GM12878 (cell line): ENCODE measurements around the gene PRKCQ. TPM values are rescaled to one million over a fixed set of nuclear protein-coding genes. Genes with fewer than 3 reads are reported as not detected.

ENCODE experiments used
- ATAC-seq: fragments of 200-7000 bp; cut with Tn5 transposase; 3 replicates; pipeline ENCODE4 v1.9.1; 2020; ENCODE audit warnings: mild to moderate bottlenecking, moderate library complexity
- BruUV-seq: library from RNA; stranded (reverse); fragments of 400-500 nt; replicated peaks from 2 replicates; lab custom pipeline; 2021; lab: Mats Ljungman, UMichigan
- CTCF ChIA-PET: fragments of 300-600 bp; sonication (Branson Sonifier 250); formaldehyde crosslinking; extraction: SDS; loops from one replicate; lab custom pipeline; 2021; ENCODE audit warnings: inconsistent platforms; lab: Yijun Ruan, JAX
- POLR2A ChIA-PET: fragments of 350-600 bp; formaldehyde crosslinking; extraction: SDS; loops from one replicate; lab custom pipeline; 2021; ENCODE audit warnings: inconsistent platforms; lab: Charles Lee
- RAD21 ChIA-PET: fragments of 300-600 bp; sonication (Branson Sonifier 250); formaldehyde crosslinking; loops from one replicate; lab custom pipeline; 2023; ENCODE audit warnings: antibody characterized with exemption; ENCODE audit not compliant: unreplicated experiment; lab: Charles Lee
- SMC1A ChIA-PET: fragments of 300-600 bp; sonication (Branson Sonifier 250); formaldehyde crosslinking; loops from one replicate; lab custom pipeline; 2023; ENCODE audit not compliant: unreplicated experiment, uncharacterized antibody; lab: Charles Lee
- DNase-seq: peaks from one replicate; pipeline ENCODE4 v3.0.0-alpha.2; 2011; ENCODE audit warnings: low read depth, low spot score
- FAIRE-seq: peaks from 3 replicates; lab custom pipeline; 2011; peaks lifted over from hg19 to GRCh38; lab: Jason Lieb, UNC
- H2AFZ ChIP-seq: 2 replicates; pipeline ENCODE4 v1.6.0; 2011; ENCODE audit warnings: low read depth, low read length, control low read depth; ENCODE audit not compliant: control insufficient read depth
- H3K27ac ChIP-seq: 2 replicates; pipeline ENCODE4 v1.5.1; 2011; ENCODE audit warnings: control low read depth; ENCODE audit not compliant: control insufficient read depth, insufficient read depth
- H3K27me3 ChIP-seq, 2 experiments: replicated peaks in 1 of 2; 2 replicates each; pipeline versions ENCODE4 v1.6.0 to v1.6.1; 2011; ENCODE audit warnings: low read length in 1 of 2; ENCODE audit not compliant: control insufficient read depth in 2 of 2, insufficient read depth in 2 of 2
- H3K36me3 ChIP-seq, 2 experiments: 2 replicates each; pipeline ENCODE4 v1.5.1; 2011; ENCODE audit warnings: low read length in 1 of 2; ENCODE audit not compliant: control insufficient read depth in 2 of 2, insufficient read depth in 2 of 2
- H3K4me1 ChIP-seq: 2 replicates; pipeline ENCODE4 v1.6.1; 2011; ENCODE audit warnings: mild to moderate bottlenecking, low read length, moderate library complexity, mixed read lengths; ENCODE audit not compliant: control insufficient read depth, insufficient read depth
- H3K4me2 ChIP-seq: 2 replicates; pipeline ENCODE4 v1.6.0; 2011; ENCODE audit warnings: control low read depth; ENCODE audit not compliant: control insufficient read depth, insufficient read depth
- H3K4me3 ChIP-seq: fragments of 200-600 bp; sonication (generic); 2 replicates; pipeline ENCODE4 v1.5.1; 2016
- H3K79me2 ChIP-seq: 2 replicates; pipeline ENCODE4 v1.6.0; 2011; ENCODE audit warnings: low read length; ENCODE audit not compliant: control insufficient read depth, insufficient read depth
- H3K9ac ChIP-seq: 2 replicates; pipeline ENCODE4 v1.8.0; 2011; ENCODE audit warnings: low read length, control low read depth, mixed read lengths; ENCODE audit not compliant: control insufficient read depth, insufficient read depth
- H3K9me3 ChIP-seq: replicated peaks from 3 replicates; pipeline ENCODE4 v1.5.1; 2011; ENCODE audit warnings: mild to moderate bottlenecking, low read length; ENCODE audit not compliant: control insufficient read depth, insufficient read depth
- H4K20me1 ChIP-seq: 2 replicates; pipeline ENCODE4 v1.6.0; 2011; ENCODE audit not compliant: control insufficient read depth, insufficient read depth
- NBN ChIP-seq: fragments of 450-650 bp; IDR thresholded peaks from 2 replicates; pipeline ENCODE4 v1.6.1; 2016
- in situ Hi-C: fragments of 300-500 bp; cut with MboI; formaldehyde crosslinking; loops from 9 replicates; pipeline ENCODE4 v1.14.3; 2018; ENCODE audit warnings: mixed read lengths
- intact Hi-C: fragments of 100-400 bp; cut with micrococcal nuclease; formaldehyde crosslinking; loops from one replicate; pipeline ENCODE4 v1.14.2; 2022; ENCODE audit not compliant: unreplicated experiment
- polyA plus RNA-seq, 11 experiments: library from polyadenylated mRNA; depleted of rRNA in 4 of 11; unstranded in 6 of 11; stranded (reverse) in 5 of 11; fragments of >200 nt; fragmentation: Nextera tagmentation in 4 of 11; fragmentation: Illumina TruSeq in 1 of 11; extraction: Ambion mirVana in 4 of 11; extraction: Trizol in 1 of 11; gene quantifications; 1 replicate in 1 of 11; 2 replicates in 10 of 11; pipeline versions ENCODE4 v1.2.1 to v1.2.3, GENCODE V29; 2011 to 2016; ENCODE audit warnings: inconsistent platforms in 2 of 11, missing spikeins in 2 of 11, low read depth in 1 of 11
- total RNA-seq, 4 experiments: library from RNA; depleted of rRNA in 3 of 4; stranded (reverse); fragments of >200 nt in 3 of 4; fragmentation: Illumina TruSeq in 1 of 4; extraction: Trizol in 1 of 4; gene quantifications; 2 replicates each; pipeline versions ENCODE4 v1.2.1 to v1.2.3, GENCODE V29; 2013 to 2021
- TF ChIP-seq, protein P1 (sequence below): IDR thresholded peaks from 2 replicates; pipeline ENCODE4 v1.6.1; 2012; ENCODE audit warnings: mild to moderate bottlenecking, low read depth, low read length
- TF ChIP-seq, protein P2 (sequence below): IDR thresholded peaks from 2 replicates; pipeline ENCODE4 v1.6.1; 2012; ENCODE audit warnings: low read depth, low read length, improper control_type of control experiment

The PRKCQ gene
- total and polyA plus RNA-seq, 10 of the 15 experiments (the other 5 are each of a cell fraction or from before 2014, with no cell fraction given) = 0.26 to 8.9 (median 0.98) TPM

DNA sequence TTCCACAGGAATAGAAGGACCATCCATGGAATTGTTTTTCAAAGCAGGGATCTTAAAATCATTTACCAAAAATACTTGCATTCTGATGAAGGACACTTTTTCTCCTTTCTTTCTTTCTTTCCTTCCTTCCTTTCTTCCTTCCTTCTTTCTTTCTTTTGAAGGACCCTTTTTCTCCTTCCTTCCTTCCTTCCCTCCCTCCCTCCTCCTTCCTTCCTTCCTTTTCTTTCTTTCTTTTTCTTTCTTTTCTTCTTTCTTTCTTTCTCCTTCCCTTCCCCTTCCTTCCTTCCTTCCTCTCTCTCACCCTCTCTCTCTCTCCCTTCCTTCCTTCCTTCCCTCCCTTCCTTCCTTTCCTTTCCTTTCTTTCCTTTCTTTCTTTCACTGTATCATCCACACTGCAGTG lies 74.8 kb downstream of the PRKCQ start:
- in situ Hi-C loops = no loop called here
- Histone ChIP-seq H3K36me3 (no peaks in the 10 kb centered on the region), H3K4me2 (no peak overlapping the region), H3K9me3 (no peaks in the 10 kb centered on the region), H4K20me1 (no peaks in the 10 kb centered on the region), H3K27me3 (no peaks in the 10 kb centered on the region), H3K27ac (no peak overlapping the region), H3K4me3 (no peak overlapping the region), H3K9ac (no peak overlapping the region), H3K79me2 (no peaks in the 10 kb centered on the region), H2AFZ (no peak overlapping the region), H3K4me1 (no peaks in the 10 kb centered on the region)
- DNase-seq (no peak), FAIRE-seq (no peak), ATAC-seq (no peak)
- intact Hi-C loops = no loop called here
- TF ChIP-seq, protein P1, sequence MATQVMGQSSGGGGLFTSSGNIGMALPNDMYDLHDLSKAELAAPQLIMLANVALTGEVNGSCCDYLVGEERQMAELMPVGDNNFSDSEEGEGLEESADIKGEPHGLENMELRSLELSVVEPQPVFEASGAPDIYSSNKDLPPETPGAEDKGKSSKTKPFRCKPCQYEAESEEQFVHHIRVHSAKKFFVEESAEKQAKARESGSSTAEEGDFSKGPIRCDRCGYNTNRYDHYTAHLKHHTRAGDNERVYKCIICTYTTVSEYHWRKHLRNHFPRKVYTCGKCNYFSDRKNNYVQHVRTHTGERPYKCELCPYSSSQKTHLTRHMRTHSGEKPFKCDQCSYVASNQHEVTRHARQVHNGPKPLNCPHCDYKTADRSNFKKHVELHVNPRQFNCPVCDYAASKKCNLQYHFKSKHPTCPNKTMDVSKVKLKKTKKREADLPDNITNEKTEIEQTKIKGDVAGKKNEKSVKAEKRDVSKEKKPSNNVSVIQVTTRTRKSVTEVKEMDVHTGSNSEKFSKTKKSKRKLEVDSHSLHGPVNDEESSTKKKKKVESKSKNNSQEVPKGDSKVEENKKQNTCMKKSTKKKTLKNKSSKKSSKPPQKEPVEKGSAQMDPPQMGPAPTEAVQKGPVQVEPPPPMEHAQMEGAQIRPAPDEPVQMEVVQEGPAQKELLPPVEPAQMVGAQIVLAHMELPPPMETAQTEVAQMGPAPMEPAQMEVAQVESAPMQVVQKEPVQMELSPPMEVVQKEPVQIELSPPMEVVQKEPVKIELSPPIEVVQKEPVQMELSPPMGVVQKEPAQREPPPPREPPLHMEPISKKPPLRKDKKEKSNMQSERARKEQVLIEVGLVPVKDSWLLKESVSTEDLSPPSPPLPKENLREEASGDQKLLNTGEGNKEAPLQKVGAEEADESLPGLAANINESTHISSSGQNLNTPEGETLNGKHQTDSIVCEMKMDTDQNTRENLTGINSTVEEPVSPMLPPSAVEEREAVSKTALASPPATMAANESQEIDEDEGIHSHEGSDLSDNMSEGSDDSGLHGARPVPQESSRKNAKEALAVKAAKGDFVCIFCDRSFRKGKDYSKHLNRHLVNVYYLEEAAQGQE = no peak
- TF ChIP-seq, protein P2, sequence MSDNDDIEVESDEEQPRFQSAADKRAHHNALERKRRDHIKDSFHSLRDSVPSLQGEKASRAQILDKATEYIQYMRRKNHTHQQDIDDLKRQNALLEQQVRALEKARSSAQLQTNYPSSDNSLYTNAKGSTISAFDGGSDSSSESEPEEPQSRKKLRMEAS = no peak
- 0 out of 2 replicates have a peak, but pooled peaks have one; percentile 31 for TF ChIP-seq NBN
- ChIA-PET CTCF (interaction anchor here (1.2 kb wide), 1 partner anchor 10 kb away, joined by 3 read pairs; no protein-coding TSS in a partner anchor), SMC1A (interaction anchor here (1.2 to 9.2 kb wide), 2 partner anchors 10 to 33 kb away, joined by 3 to 92 read pairs; no protein-coding TSS in a partner anchor), POLR2A (interaction anchor here (0.7 to 1.0 kb wide), 2 partner anchors 12 to 386 kb away, joined by 3 read pairs; no protein-coding TSS in a partner anchor), RAD21 (interaction anchor here (0.6 to 2.2 kb wide), 4 partner anchors 12 to 37 kb away, joined by 3 to 13 read pairs (median 3); no protein-coding TSS in a partner anchor)
- no TSS peak for BruUV-seq
